HG02571 (cell line): Measurements from ENCODE around the gene JAM3.
"Not testable (repeated sequence)": the region's sequence is repeated elsewhere in the genome, so short reads cannot be mapped to it uniquely, and the experiment has no call there.

Source experiments
- ATAC-seq: cut with Tn5 transposase; IDR thresholded peaks from one replicate; pipeline ENCODE4 v1.9.1; 2021; ENCODE audit warnings: mild to moderate bottlenecking, moderate library complexity; ENCODE audit not compliant: unreplicated experiment

Gene JAM3

GRCh38 chr11:134060316-134060715, 8.6 kb upstream of the JAM3 start:
- ATAC-seq: no peak

GRCh38 chr11:134062265-134063123, 6.4 kb upstream of the JAM3 start:
- no peak for ATAC-seq

- no peak for ATAC-seq
Measured at GRCh38 chr11:134063124-134063495, 5.8 kb upstream of the JAM3 start.

- no peak for ATAC-seq
Measured at GRCh38 chr11:134063991-134064747, 4.7 kb upstream of the JAM3 start.

GRCh38 chr11:134065381-134065780, 3.5 kb upstream of the JAM3 start:
- ATAC-seq: no peak

- no peak for ATAC-seq
Measured at GRCh38 chr11:134066943-134067885, 1.7 kb upstream of the JAM3 start.

- no peak for ATAC-seq
Measured at GRCh38 chr11:134069426-134070341, 812 bp downstream of the JAM3 start.

- no peak for ATAC-seq
Measured at GRCh38 chr11:134070342-134070845, 1.5 kb downstream of the JAM3 start.

GRCh38 chr11:134071306-134071705, 2.4 kb downstream of the JAM3 start:
- ATAC-seq: no peak

- no peak for ATAC-seq
Measured at GRCh38 chr11:134071766-134072402, 3.0 kb downstream of the JAM3 start.

- no peak for ATAC-seq
Measured at GRCh38 chr11:134072844-134073243, 4.0 kb downstream of the JAM3 start.

GRCh38 chr11:134074346-134074745, 5.5 kb downstream of the JAM3 start:
- ATAC-seq: no peak

GRCh38 chr11:134074766-134075165, 5.9 kb downstream of the JAM3 start:
- no peak for ATAC-seq

GRCh38 chr11:134079317-134079716, 10.4 kb downstream of the JAM3 start:
- ATAC-seq: no peak

- ATAC-seq: not testable (repeated sequence)
Measured at GRCh38 chr11:134081258-134081657, 12.4 kb downstream of the JAM3 start.

- ATAC-seq: no peak
Measured at GRCh38 chr11:134082990-134083389, 14.1 kb downstream of the JAM3 start.

- no peak for ATAC-seq
Measured at GRCh38 chr11:134086376-134086775, 17.5 kb downstream of the JAM3 start.

- not testable (repeated sequence) for ATAC-seq
Measured at GRCh38 chr11:134092006-134092405, 23.1 kb downstream of the JAM3 start.

- ATAC-seq: no peak
Measured at GRCh38 chr11:134097166-134097565, 28.3 kb downstream of the JAM3 start.
